Activated naive CD8-positive, alpha-beta T cell treated with anti-CD3 and anti-CD28 coated beads, Interleukin-2, amount 10 ng/mL, durations not matched to agents 7 days and 5 days (primary cell): Measurements from ENCODE around the gene MAFG. TPM values are rescaled to one million over a fixed set of nuclear protein-coding genes. Genes with fewer than 3 reads are reported as not detected.
A peak's percentile ranks its signal among the peaks of the same experiment; 100 is the strongest.

Experiments
- ATAC-seq: fragments of 150-1000 bp; cut with Tn5 transposase; one replicate; pipeline ENCODE4 v1.10.0; 2021; ENCODE audit warnings: low read depth, moderate library complexity
- POLR2A ChIA-PET: fragments of 350-600 bp; sonication (Branson Sonifier 250); formaldehyde crosslinking; loops from one replicate; lab custom pipeline; 2021; ENCODE audit warnings: antibody characterized with exemption; lab: Charles Lee
- DNase-seq: peaks from one replicate; pipeline ENCODE4 v3.0.0; 2021
- H3K27ac Mint-ChIP-seq: one replicate; pipeline ENCODE4 v1.8.0; 2022; ENCODE audit warnings: mild to moderate bottlenecking, mixed read lengths
- H3K27me3 Mint-ChIP-seq: one replicate; pipeline ENCODE4 v1.8.0; 2022; ENCODE audit warnings: mild to moderate bottlenecking, moderate library complexity, mixed read lengths
- H3K36me3 Mint-ChIP-seq: one replicate; pipeline ENCODE4 v1.8.0; 2021; ENCODE audit warnings: mild to moderate bottlenecking, mixed read lengths
- H3K4me1 Mint-ChIP-seq: one replicate; pipeline ENCODE4 v1.8.0; 2021; ENCODE audit warnings: mixed read lengths
- H3K4me3 Mint-ChIP-seq: one replicate; pipeline ENCODE4 v1.8.0; 2022; ENCODE audit warnings: mild to moderate bottlenecking, moderate library complexity, mixed read lengths
- H3K9me3 Mint-ChIP-seq: one replicate; pipeline ENCODE4 v1.8.0; 2021; ENCODE audit warnings: mixed read lengths
- total RNA-seq, 2 experiments: library from RNA; stranded (reverse); gene quantifications; one replicate each; pipeline ENCODE4 v1.2.3, GENCODE V29; 2021

Gene MAFG
- total RNA-seq, 2 experiments from 2014 or later: 18.3 to 20.4 TPM

GRCh38 chr17:81930142-81931125, 2.9 kb upstream of the MAFG start:
- no peak overlapping the region for H3K27ac Mint-ChIP-seq
- POLR2A ChIA-PET: interaction anchor here (0.5 to 1.5 kb wide), 3 partner anchors 32 to 200 kb away, joined by 3 to 4 read pairs (median 3); partner anchors contain the start of gene ARHGDIA
- DNase-seq (no peak), ATAC-seq (no peak)
- H3K27me3 Mint-ChIP-seq: no peaks in the 10 kb centered on the region
- H3K4me1 Mint-ChIP-seq: peaks cover 19% of the 10 kb centered on the region
- H3K4me3 Mint-ChIP-seq: no peak overlapping the region
- H3K36me3 Mint-ChIP-seq: no peaks in the 10 kb centered on the region
- H3K9me3 Mint-ChIP-seq: no peaks in the 10 kb centered on the region

- Mint-ChIP-seq H3K4me3 (peak overlapping the region; percentile 51), H3K4me1 (peaks cover 22% of the 10 kb centered on the region), H3K9me3 (no peaks in the 10 kb centered on the region), H3K27ac (no peak overlapping the region), H3K27me3 (no peaks in the 10 kb centered on the region), H3K36me3 (no peaks in the 10 kb centered on the region)
- POLR2A ChIA-PET: interaction anchor here (3.4 to 3.7 kb wide), 2 partner anchors 12 to 37 kb away, joined by 15 to 20 read pairs; partner anchors contain the start of genes ALYREF and ANAPC11
- DNase-seq: no peak
- no peak for ATAC-seq
Observed at GRCh38 chr17:81929253-81930141, 2.0 kb upstream of the MAFG start.

GRCh38 chr17:81928544-81929252, 1.2 kb upstream of the MAFG start:
- H3K36me3 Mint-ChIP-seq: no peaks in the 10 kb centered on the region
- POLR2A ChIA-PET: interaction anchor here (0.9 to 3.7 kb wide), 6 partner anchors 9 to 245 kb away, joined by 3 to 20 read pairs (median 6); partner anchors contain the start of genes ALYREF, ANAPC11, ARHGDIA and ARL16
- no peak for ATAC-seq
- H3K27ac Mint-ChIP-seq: no peak overlapping the region
- no peak for DNase-seq
- peaks cover 20% of the 10 kb centered on the region for H3K4me1 Mint-ChIP-seq
- H3K27me3 Mint-ChIP-seq: no peaks in the 10 kb centered on the region
- peak overlapping the region; percentile 67 for H3K4me3 Mint-ChIP-seq
- H3K9me3 Mint-ChIP-seq: no peaks in the 10 kb centered on the region

GRCh38 chr17:81927152-81927652, 333 bp downstream of the MAFG start:
- Mint-ChIP-seq H3K9me3 (no peaks in the 10 kb centered on the region), H3K4me1 (peaks cover 15% of the 10 kb centered on the region), H3K4me3 (no peak overlapping the region), H3K27me3 (no peaks in the 10 kb centered on the region), H3K27ac (no peak overlapping the region), H3K36me3 (no peaks in the 10 kb centered on the region)
- DNase-seq (no peak), ATAC-seq (peak; percentile 4)
- POLR2A ChIA-PET: interaction anchor here (0.5 to 3.7 kb wide), 14 partner anchors 9 to 119 kb away, joined by 3 to 20 read pairs (median 4); partner anchors contain the start of genes ALYREF, ANAPC11, ARHGDIA and DCXR

- H3K4me3 Mint-ChIP-seq: peak overlapping the region; percentile 91
Observed at GRCh38 chr17:81926451-81927151, 934 bp downstream of the MAFG start.

GRCh38 chr17:81925860-81926450, 1.6 kb downstream of the MAFG start:
- DNase-seq (no peak), ATAC-seq (peak; percentile 19)
- H3K36me3 Mint-ChIP-seq: no peaks in the 10 kb centered on the region
- no peaks in the 10 kb centered on the region for H3K27me3 Mint-ChIP-seq
- H3K4me1 Mint-ChIP-seq: peaks cover 15% of the 10 kb centered on the region
- H3K4me3 Mint-ChIP-seq: peak overlapping the region; percentile 91
- POLR2A ChIA-PET: interaction anchor here (0.5 to 3.7 kb wide), 9 partner anchors 9 to 112 kb away, joined by 3 to 20 read pairs (median 6); partner anchors contain the start of genes ALYREF, ANAPC11, ARHGDIA and DCXR
- no peaks in the 10 kb centered on the region for H3K9me3 Mint-ChIP-seq
- peak overlapping the region; percentile 88 for H3K27ac Mint-ChIP-seq

More at GRCh38 chr17:81926451-81927151, 934 bp downstream of the MAFG start:
- no peaks in the 10 kb centered on the region for H3K36me3 Mint-ChIP-seq
- H3K9me3 Mint-ChIP-seq: no peaks in the 10 kb centered on the region
- POLR2A ChIA-PET: interaction anchor here (0.5 to 3.7 kb wide), 14 partner anchors 9 to 111 kb away, joined by 3 to 20 read pairs (median 5); partner anchors contain the start of genes ALYREF, ANAPC11, ARHGDIA and DCXR
- H3K27me3 Mint-ChIP-seq: no peaks in the 10 kb centered on the region
- DNase-seq (peak; percentile 62), ATAC-seq (peak; percentile 38)
- H3K27ac Mint-ChIP-seq: peak overlapping the region; percentile 88
- peaks cover 15% of the 10 kb centered on the region for H3K4me1 Mint-ChIP-seq

GRCh38 chr17:81924557-81925532, 2.7 kb downstream of the MAFG start:
- Mint-ChIP-seq H3K27me3 (no peaks in the 10 kb centered on the region), H3K9me3 (no peaks in the 10 kb centered on the region), H3K27ac (no peak overlapping the region), H3K4me3 (peak overlapping the region; percentile 91), H3K4me1 (peaks cover 15% of the 10 kb centered on the region), H3K36me3 (no peaks in the 10 kb centered on the region)
- POLR2A ChIA-PET: interaction anchor here (0.8 to 2.1 kb wide), 5 partner anchors 11 to 54 kb away, joined by 3 to 13 read pairs (median 6); partner anchors contain the start of gene ARHGDIA
- ATAC-seq: no peak
- DNase-seq: no peak

GRCh38 chr17:81923302-81924260, 4.0 kb downstream of the MAFG start:
- no peaks in the 10 kb centered on the region for H3K27me3 Mint-ChIP-seq
- DNase-seq: no peak
- no peaks in the 10 kb centered on the region for H3K36me3 Mint-ChIP-seq
- POLR2A ChIA-PET: interaction anchor here (1.7 kb wide), 1 partner anchor 11 kb away, joined by 3 read pairs; no protein-coding TSS in a partner anchor
- no peak for ATAC-seq
- H3K27ac Mint-ChIP-seq: peak overlapping the region; percentile 68
- H3K4me1 Mint-ChIP-seq: peaks cover 15% of the 10 kb centered on the region
- no peak overlapping the region for H3K4me3 Mint-ChIP-seq
- no peaks in the 10 kb centered on the region for H3K9me3 Mint-ChIP-seq

GRCh38 chr17:81922566-81923301, 4.8 kb downstream of the MAFG start:
- ATAC-seq (no peak), DNase-seq (no peak)
- H3K9me3 Mint-ChIP-seq: no peaks in the 10 kb centered on the region
- H3K27me3 Mint-ChIP-seq: no peaks in the 10 kb centered on the region
- H3K27ac Mint-ChIP-seq: no peak overlapping the region
- H3K4me3 Mint-ChIP-seq: no peak overlapping the region
- H3K36me3 Mint-ChIP-seq: no peaks in the 10 kb centered on the region
- POLR2A ChIA-PET: no interaction called here
- peaks cover 20% of the 10 kb centered on the region for H3K4me1 Mint-ChIP-seq
